ENCODE data around the gene MFSD11. TPM values are rescaled to one million over a fixed set of nuclear protein-coding genes. Genes with fewer than 3 reads are reported as not detected.
"Not testable (repeated sequence)": the region's sequence is repeated elsewhere in the genome, so short reads cannot be mapped to it uniquely, and the experiment has no call there.

The MFSD11 gene
- total RNA-seq, 2 experiments from 2014 or later, result 17.0 to 17.6 TPM

DNA sequence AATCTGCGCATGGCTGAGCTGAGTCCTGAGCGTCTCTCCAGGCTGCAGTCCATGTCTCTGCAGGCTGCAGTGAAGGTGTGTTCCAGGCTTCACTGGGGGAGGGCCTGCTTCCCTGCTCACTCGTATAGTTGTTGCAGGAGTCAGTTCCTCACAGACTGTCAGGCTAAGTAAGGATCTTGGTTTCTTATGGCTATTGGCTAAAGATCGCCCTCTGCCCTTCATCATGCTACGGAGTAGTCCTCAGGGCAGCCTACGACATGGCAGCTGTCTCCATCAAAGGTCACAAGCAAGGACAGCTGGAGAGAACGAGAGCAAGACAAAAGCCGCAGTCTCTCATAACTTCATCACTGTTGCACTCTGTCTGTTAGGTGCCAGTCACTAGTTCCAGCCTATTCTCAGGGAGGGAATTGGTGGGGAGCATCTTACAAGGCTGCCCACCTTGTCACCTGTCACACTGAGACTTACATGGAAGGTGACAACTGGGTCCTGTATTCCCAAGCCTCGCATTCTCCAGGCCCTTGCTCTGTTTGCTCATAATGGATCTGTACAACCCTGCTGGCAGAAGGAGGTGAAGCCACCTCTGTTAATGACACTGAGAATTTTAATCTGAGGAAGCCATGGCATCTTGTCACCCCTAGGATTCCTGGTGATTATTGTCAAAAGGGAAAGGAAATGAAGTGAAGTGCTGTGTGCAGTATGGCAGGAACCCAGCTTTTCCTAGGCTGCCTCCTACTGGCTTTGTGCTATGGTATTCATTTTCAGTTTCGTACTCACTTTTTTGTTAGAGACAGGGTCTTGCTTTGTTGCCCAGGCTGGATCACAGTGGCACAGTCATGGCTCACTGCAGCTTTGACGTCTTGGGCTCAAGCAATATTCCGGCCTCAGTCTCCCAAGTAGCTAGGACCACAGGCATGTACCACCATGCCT, 43.4 kb downstream of the MFSD11 start:
- DNase-seq (peak; percentile 2), ATAC-seq (no peak)
- TF ChIP-seq, protein P1, sequence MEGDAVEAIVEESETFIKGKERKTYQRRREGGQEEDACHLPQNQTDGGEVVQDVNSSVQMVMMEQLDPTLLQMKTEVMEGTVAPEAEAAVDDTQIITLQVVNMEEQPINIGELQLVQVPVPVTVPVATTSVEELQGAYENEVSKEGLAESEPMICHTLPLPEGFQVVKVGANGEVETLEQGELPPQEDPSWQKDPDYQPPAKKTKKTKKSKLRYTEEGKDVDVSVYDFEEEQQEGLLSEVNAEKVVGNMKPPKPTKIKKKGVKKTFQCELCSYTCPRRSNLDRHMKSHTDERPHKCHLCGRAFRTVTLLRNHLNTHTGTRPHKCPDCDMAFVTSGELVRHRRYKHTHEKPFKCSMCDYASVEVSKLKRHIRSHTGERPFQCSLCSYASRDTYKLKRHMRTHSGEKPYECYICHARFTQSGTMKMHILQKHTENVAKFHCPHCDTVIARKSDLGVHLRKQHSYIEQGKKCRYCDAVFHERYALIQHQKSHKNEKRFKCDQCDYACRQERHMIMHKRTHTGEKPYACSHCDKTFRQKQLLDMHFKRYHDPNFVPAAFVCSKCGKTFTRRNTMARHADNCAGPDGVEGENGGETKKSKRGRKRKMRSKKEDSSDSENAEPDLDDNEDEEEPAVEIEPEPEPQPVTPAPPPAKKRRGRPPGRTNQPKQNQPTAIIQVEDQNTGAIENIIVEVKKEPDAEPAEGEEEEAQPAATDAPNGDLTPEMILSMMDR (IDR thresholded peaks at IDR 0.05), result no peak
- ChIA-PET CTCF (no interaction called here), POLR2A (no interaction called here)
- H3K4me3 Mint-ChIP-seq, result no peak overlapping the region
- H3K4me1 Mint-ChIP-seq (ENCODE audit: low read depth), result no peaks in the 10 kb centered on the region
- peaks cover 10% of the 10 kb centered on the region for H3K36me3 Mint-ChIP-seq (ENCODE audit: low read depth)
- H3K27me3 Mint-ChIP-seq, result no peaks in the 10 kb centered on the region
- no peaks in the 10 kb centered on the region for H3K9me3 Mint-ChIP-seq
- intact Hi-C loops (cut with micrococcal nuclease), result no loop called here
- no peak overlapping the region for H3K27ac Mint-ChIP-seq

DNA sequence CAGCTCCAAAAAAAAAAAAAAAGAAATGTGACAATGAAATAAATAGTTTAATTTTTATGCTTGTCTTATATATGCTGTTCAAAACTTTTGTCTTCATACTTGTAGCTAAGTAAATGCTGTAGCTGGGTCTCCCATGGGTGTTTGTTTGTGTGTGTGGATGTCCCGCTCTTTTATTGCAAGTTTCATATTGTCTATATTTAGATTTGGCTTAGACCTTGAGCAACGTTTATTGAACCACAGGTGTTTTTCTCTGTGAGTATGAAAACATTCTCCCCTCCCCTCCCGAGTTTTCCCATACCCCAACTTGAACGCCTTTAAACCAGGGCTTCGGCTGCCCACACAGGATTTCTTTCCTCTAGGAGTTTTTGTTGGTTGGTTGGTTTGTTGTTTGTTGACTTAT, 45.2 kb downstream of the MFSD11 start:
- CTCF ChIA-PET, result no interaction called here

GRCh38 chr17:76784926-76785325, 47.0 kb downstream of the MFSD11 start:
- H3K36me3 Mint-ChIP-seq (ENCODE audit: low read depth), result no peaks in the 10 kb centered on the region
- intact Hi-C loops (cut with micrococcal nuclease), result no loop called here
- H3K4me3 Mint-ChIP-seq, result no peak overlapping the region
- DNase-seq, result no peak
- CTCF ChIA-PET, result no interaction called here
- TF ChIP-seq, protein P1 (IDR thresholded peaks at IDR 0.05), result no peak
- H3K4me1 Mint-ChIP-seq (ENCODE audit: low read depth), result no peaks in the 10 kb centered on the region
- no peaks in the 10 kb centered on the region for H3K27me3 Mint-ChIP-seq
- no peak overlapping the region for H3K27ac Mint-ChIP-seq
- POLR2A ChIA-PET, result no interaction called here
- ATAC-seq, result no peak
- H3K9me3 Mint-ChIP-seq, result no peaks in the 10 kb centered on the region

More for the DNA sequence above, 45.2 kb downstream of the MFSD11 start:
- H3K4me3 Mint-ChIP-seq, result no peak overlapping the region
- no peaks in the 10 kb centered on the region for H3K27me3 Mint-ChIP-seq
- TF ChIP-seq, protein P1 (IDR thresholded peaks at IDR 0.05), result no peak
- H3K27ac Mint-ChIP-seq, result no peak overlapping the region
- POLR2A ChIA-PET, result no interaction called here
- peaks cover 2% of the 10 kb centered on the region for H3K36me3 Mint-ChIP-seq (ENCODE audit: low read depth)
- no peak for DNase-seq
- ATAC-seq, result no peak
- intact Hi-C loops (cut with micrococcal nuclease), result no loop called here
- H3K4me1 Mint-ChIP-seq (ENCODE audit: low read depth), result no peaks in the 10 kb centered on the region
- H3K9me3 Mint-ChIP-seq, result no peaks in the 10 kb centered on the region

DNA sequence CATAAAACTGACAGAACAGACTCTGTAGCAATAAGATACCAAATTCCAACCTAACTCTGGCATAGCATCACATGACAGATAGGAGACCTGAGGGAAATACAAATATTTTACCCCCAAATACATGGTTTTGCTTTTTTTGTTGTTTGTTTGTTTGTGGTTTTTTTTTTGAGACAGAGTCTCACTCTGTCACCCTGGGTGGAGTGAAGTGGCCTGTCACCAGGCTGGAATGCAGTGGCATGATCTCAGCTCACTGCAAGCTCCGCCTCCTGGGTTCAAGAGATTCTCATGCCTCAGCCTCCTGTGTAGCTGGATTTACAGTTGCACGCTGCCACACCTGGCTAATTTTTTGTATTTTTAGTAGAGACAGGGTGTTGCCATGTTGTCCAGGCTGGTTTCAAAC, 49.9 kb downstream of the MFSD11 start:
- DNase-seq; H3K9me3 Mint-ChIP-seq; H3K27me3 Mint-ChIP-seq; POLR2A ChIA-PET; H3K36me3 Mint-ChIP-seq (ENCODE audit: low read depth); H3K27ac Mint-ChIP-seq; intact Hi-C loops (cut with micrococcal nuclease); H3K4me3 Mint-ChIP-seq; ATAC-seq: not testable (repeated sequence)
- CTCF ChIA-PET, result interaction anchor here (0.8 kb wide), 1 partner anchor 20 kb away, joined by 3 read pairs; no protein-coding TSS in a partner anchor
- peaks cover 13% of the 10 kb centered on the region for H3K4me1 Mint-ChIP-seq (ENCODE audit: low read depth)

- no peak overlapping the region for H3K27ac Mint-ChIP-seq
- intact Hi-C loops (cut with micrococcal nuclease), result no loop called here
- CTCF ChIA-PET, result interaction anchor here (1.0 kb wide), 1 partner anchor 298 kb away, joined by 3 read pairs; no protein-coding TSS in a partner anchor
Measured at GRCh38 chr17:76789235-76789788, 51.4 kb downstream of the MFSD11 start.

More at GRCh38 chr17:76789235-76789788, 51.4 kb downstream of the MFSD11 start:
- POLR2A ChIA-PET, result no interaction called here
- Mint-ChIP-seq H3K4me3 (no peak overlapping the region), H3K9me3 (no peaks in the 10 kb centered on the region), H3K27me3 (no peaks in the 10 kb centered on the region), H3K4me1 (ENCODE audit: low read depth) (peaks cover 13% of the 10 kb centered on the region), H3K36me3 (ENCODE audit: low read depth) (no peaks in the 10 kb centered on the region)
- TF ChIP-seq, protein P1 (IDR thresholded peaks at IDR 0.05), result no peak
- DNase-seq (no peak), ATAC-seq (no peak)
